Measurements from ENCODE around the gene CEP85. TPM values are rescaled to one million over a fixed set of nuclear protein-coding genes. Genes with fewer than 3 reads are reported as not detected.
A peak's percentile ranks its signal among the peaks of the same experiment; 100 is the strongest.

CEP85 gene
- total and polyA plus RNA-seq, 10 of the 15 experiments (the other 5 are each of a cell fraction or from before 2014, with no cell fraction given) = 8.4 to 26.8 (median 21.5) TPM

DNA sequence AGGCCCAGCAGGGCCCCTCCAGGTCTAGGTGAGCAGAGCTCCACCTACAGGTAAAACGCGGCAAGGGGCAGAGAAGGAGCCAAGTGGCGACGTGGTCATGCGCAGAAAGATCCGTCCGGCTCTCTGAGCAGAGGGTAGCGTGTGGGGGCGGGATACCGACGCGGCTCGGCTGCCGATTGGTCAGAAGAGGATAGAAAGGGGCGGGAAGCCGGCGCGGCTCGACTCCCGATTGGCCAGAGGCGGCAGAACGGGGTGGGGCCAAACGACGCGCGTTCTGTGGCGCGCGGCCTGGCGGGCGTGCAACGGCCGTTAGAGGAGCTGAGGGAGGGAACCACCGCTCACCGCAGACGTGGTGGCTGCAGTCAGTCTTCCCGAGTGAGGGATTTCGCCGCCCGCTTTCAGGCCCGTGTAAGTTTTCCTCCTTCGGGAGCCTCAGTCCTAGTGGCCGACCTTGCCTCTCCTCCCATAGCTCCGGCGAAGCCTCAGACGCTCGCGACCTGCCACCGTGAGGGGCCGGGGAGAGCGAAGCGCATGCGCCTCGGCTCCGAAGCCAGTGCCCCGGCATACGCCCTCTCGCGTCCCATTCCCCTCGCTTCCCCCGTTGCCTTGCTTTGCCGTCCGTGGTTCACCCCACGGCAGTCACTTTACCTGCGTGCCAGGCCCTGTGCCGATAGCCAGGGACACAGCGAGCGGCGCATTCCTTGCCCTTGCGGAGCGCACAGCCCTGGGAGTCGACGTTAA is at the start of gene CEP85 (continued):
- TF ChIP-seq, protein P1, sequence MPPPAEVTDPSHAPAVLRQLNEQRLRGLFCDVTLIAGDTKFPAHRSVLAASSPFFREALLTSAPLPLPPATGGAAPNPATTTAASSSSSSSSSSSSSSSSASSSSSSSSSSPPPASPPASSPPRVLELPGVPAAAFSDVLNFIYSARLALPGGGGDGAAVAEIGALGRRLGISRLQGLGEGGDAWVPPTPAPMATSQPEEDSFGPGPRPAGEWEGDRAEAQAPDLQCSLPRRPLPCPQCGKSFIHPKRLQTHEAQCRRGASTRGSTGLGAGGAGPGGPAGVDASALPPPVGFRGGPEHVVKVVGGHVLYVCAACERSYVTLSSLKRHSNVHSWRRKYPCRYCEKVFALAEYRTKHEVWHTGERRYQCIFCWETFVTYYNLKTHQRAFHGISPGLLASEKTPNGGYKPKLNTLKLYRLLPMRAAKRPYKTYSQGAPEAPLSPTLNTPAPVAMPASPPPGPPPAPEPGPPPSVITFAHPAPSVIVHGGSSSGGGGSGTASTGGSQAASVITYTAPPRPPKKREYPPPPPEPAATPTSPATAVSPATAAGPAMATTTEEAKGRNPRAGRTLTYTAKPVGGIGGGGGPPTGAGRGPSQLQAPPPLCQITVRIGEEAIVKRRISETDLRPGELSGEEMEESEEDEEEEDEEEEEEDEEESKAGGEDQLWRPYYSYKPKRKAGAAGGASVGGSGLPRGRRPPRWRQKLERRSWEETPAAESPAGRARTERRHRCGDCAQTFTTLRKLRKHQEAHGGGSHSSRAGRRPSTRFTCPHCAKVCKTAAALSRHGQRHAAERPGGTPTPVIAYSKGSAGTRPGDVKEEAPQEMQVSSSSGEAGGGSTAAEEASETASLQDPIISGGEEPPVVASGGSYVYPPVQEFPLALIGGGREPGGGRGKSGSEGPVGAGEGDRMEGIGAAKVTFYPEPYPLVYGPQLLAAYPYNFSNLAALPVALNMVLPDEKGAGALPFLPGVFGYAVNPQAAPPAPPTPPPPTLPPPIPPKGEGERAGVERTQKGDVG (CRISPR knock-in tag; IDR thresholded peaks at IDR 0.05) = no peak
- TF ChIP-seq, protein P2, sequence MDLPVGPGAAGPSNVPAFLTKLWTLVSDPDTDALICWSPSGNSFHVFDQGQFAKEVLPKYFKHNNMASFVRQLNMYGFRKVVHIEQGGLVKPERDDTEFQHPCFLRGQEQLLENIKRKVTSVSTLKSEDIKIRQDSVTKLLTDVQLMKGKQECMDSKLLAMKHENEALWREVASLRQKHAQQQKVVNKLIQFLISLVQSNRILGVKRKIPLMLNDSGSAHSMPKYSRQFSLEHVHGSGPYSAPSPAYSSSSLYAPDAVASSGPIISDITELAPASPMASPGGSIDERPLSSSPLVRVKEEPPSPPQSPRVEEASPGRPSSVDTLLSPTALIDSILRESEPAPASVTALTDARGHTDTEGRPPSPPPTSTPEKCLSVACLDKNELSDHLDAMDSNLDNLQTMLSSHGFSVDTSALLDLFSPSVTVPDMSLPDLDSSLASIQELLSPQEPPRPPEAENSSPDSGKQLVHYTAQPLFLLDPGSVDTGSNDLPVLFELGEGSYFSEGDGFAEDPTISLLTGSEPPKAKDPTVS (IDR thresholded peaks at IDR 0.05; ENCODE audit: low read depth, low read length) = no peak
- TF ChIP-seq SMAD5 (IDR thresholded peaks at IDR 0.05; ENCODE audit: low read depth) (no peak; the same call in 1 of the 2 replicates), FOXK2 (IDR thresholded peaks at IDR 0.05) (no peak), MYC (IDR thresholded peaks at IDR 0.05; ENCODE audit: insufficient read depth, insufficient read length, insufficient replicate concordance, low read length, severe bottlenecking) (no peak), POU2F2 (IDR thresholded peaks at IDR 0.05; ENCODE audit: borderline replicate concordance, low read depth, low read length) (peak; percentile 27; the same call in 1 of the 3 replicates), HDGF (IDR thresholded peaks at IDR 0.05) (peak; percentile 85; the same call in 1 of the 2 replicates), BHLHE40 (IDR thresholded peaks at IDR 0.05; ENCODE audit: borderline replicate concordance in 1 of 2, low read depth in 2 of 2, low read length in 1 of 2) (peak; percentile 52 to 70; a peak in 2 of 4 replicates), RELA (IDR thresholded peaks at IDR 0.05; ENCODE audit: borderline replicate concordance, partially characterized antibody) (peak; percentile 55), JUNB (IDR thresholded peaks at IDR 0.05) (no peak)
- TF ChIP-seq, protein P3, sequence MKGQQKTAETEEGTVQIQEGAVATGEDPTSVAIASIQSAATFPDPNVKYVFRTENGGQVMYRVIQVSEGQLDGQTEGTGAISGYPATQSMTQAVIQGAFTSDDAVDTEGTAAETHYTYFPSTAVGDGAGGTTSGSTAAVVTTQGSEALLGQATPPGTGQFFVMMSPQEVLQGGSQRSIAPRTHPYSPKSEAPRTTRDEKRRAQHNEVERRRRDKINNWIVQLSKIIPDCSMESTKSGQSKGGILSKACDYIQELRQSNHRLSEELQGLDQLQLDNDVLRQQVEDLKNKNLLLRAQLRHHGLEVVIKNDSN (IDR thresholded peaks at IDR 0.05; ENCODE audit: borderline replicate concordance, extremely low read length, insufficient read depth, low read depth, low read length) = no peak
- TF ChIP-seq, protein P4, sequence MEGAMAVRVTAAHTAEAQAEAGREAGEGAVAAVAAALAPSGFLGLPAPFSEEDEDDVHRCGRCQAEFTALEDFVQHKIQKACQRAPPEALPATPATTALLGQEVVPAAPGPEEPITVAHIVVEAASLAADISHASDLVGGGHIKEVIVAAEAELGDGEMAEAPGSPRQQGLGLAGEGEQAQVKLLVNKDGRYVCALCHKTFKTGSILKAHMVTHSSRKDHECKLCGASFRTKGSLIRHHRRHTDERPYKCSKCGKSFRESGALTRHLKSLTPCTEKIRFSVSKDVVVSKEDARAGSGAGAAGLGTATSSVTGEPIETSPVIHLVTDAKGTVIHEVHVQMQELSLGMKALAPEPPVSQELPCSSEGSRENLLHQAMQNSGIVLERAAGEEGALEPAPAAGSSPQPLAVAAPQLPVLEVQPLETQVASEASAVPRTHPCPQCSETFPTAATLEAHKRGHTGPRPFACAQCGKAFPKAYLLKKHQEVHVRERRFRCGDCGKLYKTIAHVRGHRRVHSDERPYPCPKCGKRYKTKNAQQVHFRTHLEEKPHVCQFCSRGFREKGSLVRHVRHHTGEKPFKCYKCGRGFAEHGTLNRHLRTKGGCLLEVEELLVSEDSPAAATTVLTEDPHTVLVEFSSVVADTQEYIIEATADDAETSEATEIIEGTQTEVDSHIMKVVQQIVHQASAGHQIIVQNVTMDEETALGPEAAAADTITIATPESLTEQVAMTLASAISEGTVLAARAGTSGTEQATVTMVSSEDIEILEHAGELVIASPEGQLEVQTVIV (IDR thresholded peaks at IDR 0.05; ENCODE audit: borderline replicate concordance, partially characterized antibody) = peak; percentile 33
